IMR-90 (cell line): Measurements from ENCODE around the gene PEX14. TPM values are rescaled to one million over a fixed set of nuclear protein-coding genes. Genes with fewer than 3 reads are reported as not detected.

ENCODE experiments used
- ATAC-seq: fragments of 200-7000 bp; cut with Tn5 transposase; 2 replicates; pipeline ENCODE4 v1.9.1; 2020; ENCODE audit warnings: low read depth, mild to moderate bottlenecking, moderate library complexity
- BruUV-seq: library from RNA; stranded (reverse); fragments of 400-500 nt; replicated peaks from 2 replicates; lab custom pipeline; 2021; lab: Mats Ljungman, UMichigan
- CTCF ChIA-PET: fragments of 300-600 bp; formaldehyde crosslinking; extraction: SDS; loops from one replicate; lab custom pipeline; 2021; ENCODE audit warnings: antibody characterized with exemption; lab: Yijun Ruan, JAX
- POLR2A ChIA-PET: fragments of 300-600 bp; sonication (Branson Sonifier 250); formaldehyde crosslinking; loops from one replicate; lab custom pipeline; 2022; ENCODE audit warnings: antibody characterized with exemption; ENCODE audit not compliant: unreplicated experiment; lab: Charles Lee
- DNase-seq: peaks from one replicate; pipeline ENCODE4 v3.0.0; 2013
- H2AFZ ChIP-seq: replicated peaks from 2 replicates; pipeline ENCODE3; 2013; ENCODE audit warnings: low read length, mild to moderate bottlenecking; ENCODE audit not compliant: poor library complexity
- H2AK5ac ChIP-seq: 2 replicates; pipeline ENCODE4 v1.6.1; 2013; ENCODE audit warnings: low read depth, low read length, inconsistent platforms
- H2AK9ac ChIP-seq: replicated peaks from 2 replicates; pipeline ENCODE3; 2013; ENCODE audit warnings: mild to moderate bottlenecking, low read depth, low read length, moderate library complexity; ENCODE audit not compliant: poor library complexity
- H2BK120ac ChIP-seq: 2 replicates; pipeline ENCODE4 v1.6.1; 2013; ENCODE audit warnings: low read depth, low read length, inconsistent platforms
- H2BK15ac ChIP-seq: 3 replicates; pipeline ENCODE4 v1.6.1; 2013; ENCODE audit warnings: low read depth, low read length, inconsistent platforms
- H2BK20ac ChIP-seq: 2 replicates; pipeline ENCODE4 v1.6.1; 2013; ENCODE audit warnings: low read depth, mild to moderate bottlenecking, inconsistent platforms, low read length, moderate library complexity
- H2BK5ac ChIP-seq: 2 replicates; pipeline ENCODE4 v1.6.1; 2013; ENCODE audit warnings: mild to moderate bottlenecking, low read depth, low read length, inconsistent platforms; ENCODE audit not compliant: poor library complexity, severe bottlenecking
- H3K14ac ChIP-seq: replicated peaks from 2 replicates; pipeline ENCODE4 v1.6.1; 2013; ENCODE audit warnings: low read depth, low read length, inconsistent platforms
- H3K18ac ChIP-seq: 2 replicates; pipeline ENCODE4 v1.6.1; 2013; ENCODE audit warnings: low read depth, low read length, control low read depth
- H3K23ac ChIP-seq: 2 replicates; pipeline ENCODE4 v1.6.1; 2013; ENCODE audit warnings: low read depth, low read length, inconsistent platforms
- H3K27ac ChIP-seq: 2 replicates; pipeline ENCODE4 v1.5.1; 2013; ENCODE audit warnings: mild to moderate bottlenecking, control low read depth, low read length; ENCODE audit not compliant: insufficient read depth
- H3K27me3 ChIP-seq: 2 replicates; pipeline ENCODE4 v1.6.1; 2013; ENCODE audit warnings: low read length; ENCODE audit not compliant: control insufficient read depth, insufficient read depth
- H3K36me3 ChIP-seq: 2 replicates; pipeline ENCODE4 v1.6.1; 2013; ENCODE audit warnings: low read length, mixed read lengths; ENCODE audit not compliant: control insufficient read depth, insufficient read depth
- H3K4ac ChIP-seq: 2 replicates; pipeline ENCODE4 v1.6.1; 2013; ENCODE audit warnings: low read depth, low read length, inconsistent platforms
- H3K4me1 ChIP-seq: 2 replicates; pipeline ENCODE4 v1.6.1; 2013; ENCODE audit warnings: low read length, mixed read lengths; ENCODE audit not compliant: control insufficient read depth, insufficient read depth
- H3K4me2 ChIP-seq: 2 replicates; pipeline ENCODE4 v1.6.1; 2013; ENCODE audit warnings: low read depth, mild to moderate bottlenecking, control low read depth, low read length, moderate library complexity
- H3K4me3 ChIP-seq: 2 replicates; pipeline ENCODE4 v1.5.1; 2013; ENCODE audit warnings: low read depth, mild to moderate bottlenecking, control low read depth, low read length, moderate library complexity; ENCODE audit not compliant: insufficient read depth
- H3K56ac ChIP-seq: 2 replicates; pipeline ENCODE4 v1.6.1; 2013; ENCODE audit warnings: low read length, inconsistent platforms; ENCODE audit not compliant: insufficient read depth; ENCODE audit errors: extremely low read depth
- H3K79me1 ChIP-seq, 2 experiments: 2 replicates each; pipeline ENCODE4 v1.6.1; 2013; ENCODE audit warnings: low read length in 2 of 2, inconsistent platforms in 1 of 2, low read depth in 1 of 2
- H3K9ac ChIP-seq: 2 replicates; pipeline ENCODE4 v1.6.1; 2013; ENCODE audit warnings: low read depth, low read length, control low read depth
- H3K9me1 ChIP-seq: 2 replicates; pipeline ENCODE4 v1.6.1; 2013; ENCODE audit warnings: low read length, inconsistent platforms; ENCODE audit not compliant: insufficient read depth
- H3K9me3 ChIP-seq: 2 replicates; pipeline ENCODE4 v1.6.1; 2013; ENCODE audit warnings: low read length; ENCODE audit not compliant: control insufficient read depth, insufficient read depth
- H4K20me1 ChIP-seq: 2 replicates; pipeline ENCODE4 v1.6.1; 2013; ENCODE audit warnings: low read length, inconsistent platforms; ENCODE audit not compliant: insufficient read depth
- H4K5ac ChIP-seq: 2 replicates; pipeline ENCODE4 v1.6.1; 2013; ENCODE audit warnings: mild to moderate bottlenecking, low read depth, low read length, control low read depth
- H4K8ac ChIP-seq, 2 experiments: 2 replicates each; pipeline ENCODE4 v1.6.1; 2013; ENCODE audit warnings: low read depth in 2 of 2, low read length in 2 of 2, control low read depth in 1 of 2, inconsistent platforms in 1 of 2
- H4K91ac ChIP-seq: 2 replicates; pipeline ENCODE4 v1.6.1; 2013; ENCODE audit warnings: low read depth, low read length, inconsistent platforms; ENCODE audit not compliant: insufficient read depth
- BHLHE40 ChIP-seq: fragments of 150-350 bp; IDR thresholded peaks from 2 replicates; pipeline ENCODE4 v1.6.1; 2016; ENCODE audit warnings: mild to moderate bottlenecking, low read depth, low read length
- CEBPB ChIP-seq: IDR thresholded peaks from 2 replicates; pipeline ENCODE4 v1.6.1; 2012; ENCODE audit warnings: low read depth, low read length, improper control_type of control experiment
- FOS ChIP-seq: fragments of 150-350 bp; IDR thresholded peaks from 2 replicates; pipeline ENCODE4 v1.6.1; 2016; ENCODE audit warnings: low read depth, low read length
- SMC3 ChIP-seq: fragments of 150-350 bp; IDR thresholded peaks from 2 replicates; pipeline ENCODE4 v1.6.1; 2016; ENCODE audit warnings: low read depth, mild to moderate bottlenecking, antibody characterized with exemption, low read length, moderate library complexity
- WGBS, 2 experiments: methylation state at CpG; one replicate each; pipeline versions ENCODE4 v1.1.5 to v1.1.7; 2013; ENCODE audit warnings: missing lambda C conversion rate in 2 of 2; ENCODE audit not compliant: insufficient read length in 1 of 2; ENCODE audit errors: extremely low coverage in 2 of 2; 5-methylcytosine and 5-hydroxymethylcytosine counted together
- dilution Hi-C: fragments of 300-500 bp; cut with HindIII; formaldehyde crosslinking; loops from one replicate; pipeline ENCODE4 v1.14.3; 2018; ENCODE audit warnings: low sequenced_read_pairs; ENCODE audit not compliant: unreplicated experiment
- in situ Hi-C: fragments of 300-500 bp; cut with MboI; formaldehyde crosslinking; loops from 3 replicates; pipeline ENCODE4 v1.14.3; 2019; ENCODE audit warnings: low sequenced_read_pairs, inconsistent platforms, mixed read lengths
- intact Hi-C: fragments of 100-400 bp; cut with micrococcal nuclease; formaldehyde crosslinking; loops from 2 replicates; pipeline ENCODE4 v1.10.0; 2022
- polyA plus RNA-seq, 3 experiments: library from polyadenylated mRNA; depleted of rRNA; stranded (reverse); fragments of >200 nt; gene quantifications; 2 replicates each; pipeline ENCODE4 v1.2.3, GENCODE V29; 2012; ENCODE audit warnings: low replicate concordance in 1 of 3
- total RNA-seq: library from RNA; depleted of rRNA; stranded (reverse); fragments of >200 nt; gene quantifications from 2 replicates; pipeline ENCODE4 v1.2.3, GENCODE V29; 2012

Gene PEX14
- total and polyA plus RNA-seq, 2 of the 4 experiments (the other 2 are of a cell fraction), result 9.5 to 22.5 TPM

GRCh38 chr1:10540277-10541005 lies 65.7 kb downstream of the PEX14 start:
- H3K27ac ChIP-seq, result no peak overlapping the region
- intact Hi-C loops, result no loop called here
- H2AFZ ChIP-seq, result no peak overlapping the region
- H3K4me2 ChIP-seq, result no peak overlapping the region
- TF ChIP-seq SMC3 (no peak), FOS (no peak), CEBPB (0 out of 2 replicates have a peak, but pooled peaks have one; percentile 14), BHLHE40 (no peak)
- ChIA-PET CTCF (interaction anchor here (0.7 to 1.2 kb wide), 2 partner anchors 11 to 13 kb away, joined by 3 to 6 read pairs; no protein-coding TSS in a partner anchor), POLR2A (interaction anchor here (0.7 kb wide), 1 partner anchor 54 kb away, joined by 4 read pairs; no protein-coding TSS in a partner anchor)
- 14% methylated on average over 1 of the region's 9 CpGs; no CpG with 5 or more reads in 1 of the 2 experiments for WGBS, 2 experiments
- H3K56ac ChIP-seq, result no peak overlapping the region
- no peak overlapping the region for H4K5ac ChIP-seq
- H3K36me3 ChIP-seq, result peaks cover 12% of the 10 kb centered on the region
- no peaks in the 10 kb centered on the region for H3K9me3 ChIP-seq
- DNase-seq (peak; percentile 54), ATAC-seq (peak; percentile 24; the same call in 1 of the 2 replicates)
- no peaks in the 10 kb centered on the region for H3K27me3 ChIP-seq
- H3K9me1 ChIP-seq, result no peaks in the 10 kb centered on the region; the same call in 1 of the 2 replicates
- H3K4me1 ChIP-seq, result peaks cover 8% of the 10 kb centered on the region
- H2BK15ac ChIP-seq, result no peak overlapping the region
- peaks cover 11 to 15% of the 10 kb centered on the region in 2 experiments; a peak in 3 of 4 replicates for H3K79me1 ChIP-seq
- no peaks in the 10 kb centered on the region for H4K20me1 ChIP-seq
- no peak overlapping the region for H2BK120ac ChIP-seq
- no peak overlapping the region for H2AK5ac ChIP-seq
- in situ Hi-C loops, result no loop called here
- no peak overlapping the region for H4K8ac ChIP-seq
- no peak overlapping the region for H3K14ac ChIP-seq
- H2BK20ac ChIP-seq, result no peak overlapping the region
- no peak overlapping the region for H4K91ac ChIP-seq
- H2AK9ac ChIP-seq, result no peak overlapping the region
- no TSS peak for BruUV-seq
- H3K23ac ChIP-seq, result no peak overlapping the region; the same call in 1 of the 2 replicates
- no peak overlapping the region for H3K4ac ChIP-seq
- H3K9ac ChIP-seq, result no peak overlapping the region
- H2BK5ac ChIP-seq, result no peak overlapping the region
- no peak overlapping the region for H3K4me3 ChIP-seq
- dilution Hi-C loops, result no loop called here
- no peak overlapping the region for H3K18ac ChIP-seq
